PC-9 (cell line): Measurements from ENCODE around the gene LEPR. TPM values are rescaled to one million over a fixed set of nuclear protein-coding genes. Genes with fewer than 3 reads are reported as not detected.

ENCODE experiments used
- BruUV-seq: library from RNA; stranded (reverse); fragments of 400-500 nt; replicated peaks from 2 replicates; lab custom pipeline; 2021; lab: Mats Ljungman, UMichigan
- CTCF ChIA-PET: fragments of 300-600 bp; sonication (Branson Sonifier 250); formaldehyde crosslinking; loops from one replicate; lab custom pipeline; 2022; ENCODE audit warnings: antibody characterized with exemption; lab: Charles Lee
- POLR2A ChIA-PET: fragments of 300-600 bp; sonication (Branson Sonifier 250); formaldehyde crosslinking; loops from one replicate; lab custom pipeline; 2022; ENCODE audit warnings: antibody characterized with exemption; ENCODE audit not compliant: unreplicated experiment; lab: Charles Lee
- DNase-seq, 2 experiments: peaks; one replicate each; pipeline versions ENCODE4 v3.0.0 to v3.0.0-alpha.2; 2015 to 2022; ENCODE audit warnings: mixed read lengths in 1 of 2
- H2AFZ ChIP-seq: fragments of 200-600 bp; sonication (generic); 2 replicates; pipeline ENCODE4 v1.8.1; 2017; ENCODE audit warnings: antibody characterized with exemption
- H3F3A ChIP-seq: fragments of 200-600 bp; sonication (generic); 2 replicates; pipeline ENCODE4 v1.8.1; 2017; ENCODE audit warnings: antibody characterized with exemption, mild to moderate bottlenecking, low read depth; ENCODE audit not compliant: insufficient read depth
- H3K27ac ChIP-seq: fragments of 200-600 bp; sonication (generic); 2 replicates; pipeline ENCODE4 v1.6.1; 2016; ENCODE audit warnings: mixed run types
- H3K27me3 ChIP-seq: fragments of 200-600 bp; sonication (generic); 2 replicates; pipeline ENCODE4 v1.6.1; 2016; ENCODE audit warnings: low read depth, mixed run types; ENCODE audit not compliant: insufficient read depth
- H3K36me3 ChIP-seq: fragments of 200-600 bp; sonication (generic); 2 replicates; pipeline ENCODE4 v1.6.1; 2016; ENCODE audit warnings: low read depth, mixed run types
- H3K4me1 ChIP-seq: fragments of 200-600 bp; sonication (generic); replicated peaks from 2 replicates; pipeline ENCODE4 v1.6.1; 2016; ENCODE audit warnings: mixed run types; ENCODE audit not compliant: insufficient read depth
- H3K4me2 ChIP-seq: fragments of 200-600 bp; sonication (generic); 2 replicates; pipeline ENCODE4 v1.6.1; 2017; ENCODE audit warnings: mixed run types
- H3K4me3 ChIP-seq: fragments of 200-600 bp; sonication (generic); 2 replicates; pipeline ENCODE4 v1.6.1; 2016; ENCODE audit warnings: mixed run types
- H3K79me2 ChIP-seq: fragments of 200-600 bp; sonication (generic); 2 replicates; pipeline ENCODE4 v1.6.1; 2017; ENCODE audit warnings: low read depth, mixed run types
- H3K9me2 ChIP-seq: fragments of 200-600 bp; sonication (generic); 2 replicates; pipeline ENCODE4 v1.8.1; 2017; ENCODE audit warnings: mild to moderate bottlenecking; ENCODE audit not compliant: insufficient read depth
- H3K9me3 ChIP-seq: fragments of 200-600 bp; sonication (generic); 2 replicates; pipeline ENCODE4 v1.8.1; 2016; ENCODE audit warnings: low read depth; ENCODE audit not compliant: insufficient read depth
- H4K20me1 ChIP-seq: fragments of 200-600 bp; sonication (generic); 2 replicates; pipeline ENCODE4 v1.8.1; 2017; ENCODE audit not compliant: insufficient read depth
- EZH2 ChIP-seq: fragments of 200-600 bp; sonication (generic); IDR thresholded peaks from 2 replicates; pipeline ENCODE4 v1.8.0; 2017; ENCODE audit warnings: antibody characterized with exemption, low read depth
- intact Hi-C: fragments of 100-400 bp; cut with micrococcal nuclease; formaldehyde crosslinking; loops from one replicate; pipeline ENCODE4 v1.10.0; 2022; ENCODE audit not compliant: unreplicated experiment
- total RNA-seq: library from RNA; stranded (reverse); gene quantifications from 2 replicates; pipeline ENCODE4 v1.2.3, GENCODE V29; 2021
- TF ChIP-seq, protein P1 (sequence below): fragments of 200-600 bp; sonication (generic); conservative IDR thresholded peaks from 2 replicates; pipeline ENCODE4 v1.6.1; 2017; ENCODE audit warnings: mixed run types, antibody characterized with exemption, mild to moderate bottlenecking, moderate library complexity

Gene LEPR
- total RNA-seq, 1 experiment from 2014 or later, result 34.8 TPM

DNA sequence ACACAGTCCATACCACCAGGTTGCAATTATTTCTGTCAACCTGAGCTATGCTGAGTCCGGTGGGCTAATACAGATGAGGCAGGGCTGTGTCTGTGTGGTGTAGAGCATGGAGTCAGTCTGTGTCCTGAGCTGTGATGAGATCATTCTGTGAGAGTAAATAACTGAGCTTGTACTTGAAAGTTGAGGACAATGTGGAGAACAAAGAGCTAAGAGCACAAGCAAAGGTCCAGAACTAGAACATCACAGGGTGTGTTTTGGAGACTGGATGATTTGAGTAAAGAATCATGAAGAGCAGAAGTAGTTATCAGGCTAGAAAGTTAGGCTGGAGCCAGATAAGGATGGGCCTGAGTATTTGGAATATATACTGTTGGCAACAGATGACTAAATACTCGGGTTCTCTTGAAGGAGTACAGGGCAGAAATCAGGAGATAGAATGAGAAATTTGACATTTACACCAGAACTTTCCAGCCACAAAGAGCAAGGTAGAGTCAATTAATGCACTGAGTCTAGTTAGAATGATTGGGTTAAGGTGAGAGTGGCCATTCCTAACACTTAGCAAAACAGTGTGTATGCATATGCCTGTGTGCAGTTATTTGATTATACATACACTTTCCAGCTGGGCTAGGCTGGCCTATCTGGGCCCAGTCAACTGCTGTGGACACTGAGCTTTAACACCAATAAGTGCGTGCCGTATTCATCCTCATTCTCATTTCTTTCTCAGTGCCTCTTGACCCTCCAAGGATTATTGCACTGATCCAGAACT, 48.8 kb downstream of the LEPR start:
- Histone ChIP-seq H3K4me2 (no peak overlapping the region), H3K4me1 (peaks cover 12% of the 10 kb centered on the region), H3K36me3 (no peaks in the 10 kb centered on the region), H3K27me3 (no peaks in the 10 kb centered on the region), H4K20me1 (no peaks in the 10 kb centered on the region), H3K9me3 (no peaks in the 10 kb centered on the region), H3K9me2 (no peaks in the 10 kb centered on the region), H3K79me2 (no peaks in the 10 kb centered on the region), H3F3A (no peaks in the 10 kb centered on the region), H3K4me3 (no peak overlapping the region), H3K27ac (no peak overlapping the region), H2AFZ (no peak overlapping the region)
- intact Hi-C loops, result no loop called here
- ChIA-PET CTCF (interaction anchor here (0.6 to 1.4 kb wide), 3 partner anchors 10 to 49 kb away, joined by 3 to 5 read pairs (median 4); partner anchors contain the start of genes LEPR and LEPROT), POLR2A (interaction anchor here (0.6 kb wide), 2 partner anchors 52 to 1504 kb away, joined by 3 to 8 read pairs; no protein-coding TSS in a partner anchor)
- TF ChIP-seq, protein P1, sequence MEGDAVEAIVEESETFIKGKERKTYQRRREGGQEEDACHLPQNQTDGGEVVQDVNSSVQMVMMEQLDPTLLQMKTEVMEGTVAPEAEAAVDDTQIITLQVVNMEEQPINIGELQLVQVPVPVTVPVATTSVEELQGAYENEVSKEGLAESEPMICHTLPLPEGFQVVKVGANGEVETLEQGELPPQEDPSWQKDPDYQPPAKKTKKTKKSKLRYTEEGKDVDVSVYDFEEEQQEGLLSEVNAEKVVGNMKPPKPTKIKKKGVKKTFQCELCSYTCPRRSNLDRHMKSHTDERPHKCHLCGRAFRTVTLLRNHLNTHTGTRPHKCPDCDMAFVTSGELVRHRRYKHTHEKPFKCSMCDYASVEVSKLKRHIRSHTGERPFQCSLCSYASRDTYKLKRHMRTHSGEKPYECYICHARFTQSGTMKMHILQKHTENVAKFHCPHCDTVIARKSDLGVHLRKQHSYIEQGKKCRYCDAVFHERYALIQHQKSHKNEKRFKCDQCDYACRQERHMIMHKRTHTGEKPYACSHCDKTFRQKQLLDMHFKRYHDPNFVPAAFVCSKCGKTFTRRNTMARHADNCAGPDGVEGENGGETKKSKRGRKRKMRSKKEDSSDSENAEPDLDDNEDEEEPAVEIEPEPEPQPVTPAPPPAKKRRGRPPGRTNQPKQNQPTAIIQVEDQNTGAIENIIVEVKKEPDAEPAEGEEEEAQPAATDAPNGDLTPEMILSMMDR, result no peak
- TF ChIP-seq EZH2, result no peak
- no TSS peak for BruUV-seq
- no peak for DNase-seq

DNA sequence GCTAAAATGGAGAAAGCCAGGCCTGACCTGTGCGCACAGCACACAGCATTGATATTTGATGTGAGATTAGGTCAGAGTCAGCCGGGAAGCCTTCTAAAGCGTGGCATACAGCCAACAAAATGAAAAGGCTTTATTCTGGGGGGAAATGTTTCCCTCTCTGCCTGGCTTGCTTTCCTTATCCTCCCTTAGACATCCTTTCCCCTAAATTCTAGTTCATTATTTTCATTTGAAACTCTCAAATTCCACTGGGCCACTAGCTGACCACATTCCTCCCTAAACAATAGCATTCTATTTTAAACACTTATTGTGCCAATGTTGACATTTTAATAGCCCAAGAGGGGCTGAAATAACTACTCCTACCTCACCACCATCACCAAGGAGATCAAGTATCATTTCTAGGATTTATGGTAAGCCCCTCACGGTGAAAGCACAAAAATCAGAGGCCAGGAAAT, 49.4 kb downstream of the LEPR start:
- ChIA-PET CTCF (no interaction called here), POLR2A (interaction anchor here (0.6 to 0.8 kb wide), 2 partner anchors 46 to 1504 kb away, joined by 8 read pairs; no protein-coding TSS in a partner anchor)
- no peaks in the 10 kb centered on the region for H3K9me2 ChIP-seq
- H3K36me3 ChIP-seq, result no peaks in the 10 kb centered on the region
- H3K4me3 ChIP-seq, result no peak overlapping the region
- DNase-seq, result no peak
- H3K4me2 ChIP-seq, result no peak overlapping the region
- H3F3A ChIP-seq, result no peaks in the 10 kb centered on the region
- no peak overlapping the region for H3K27ac ChIP-seq
- intact Hi-C loops, result no loop called here
- no peaks in the 10 kb centered on the region for H3K9me3 ChIP-seq
- peaks cover 12% of the 10 kb centered on the region for H3K4me1 ChIP-seq
- H3K27me3 ChIP-seq, result no peaks in the 10 kb centered on the region
- BruUV-seq, result no TSS peak
- H3K79me2 ChIP-seq, result no peaks in the 10 kb centered on the region
- TF ChIP-seq EZH2, result no peak
- TF ChIP-seq, protein P1, result no peak
- H2AFZ ChIP-seq, result no peak overlapping the region
- H4K20me1 ChIP-seq, result no peaks in the 10 kb centered on the region

Other genes starting within 250 kb of the LEPR start
- gene DNAJC6, start 111.1 kb upstream of the LEPR start, total RNA-seq, result 11.2 and 15.6 TPM in 2 replicates
- 80.1 and 113 TPM in 2 replicates for gene LEPROT, start within 50 bp of the LEPR start, total RNA-seq